Measurements from ENCODE around the gene DAPK2. TPM values are rescaled to one million over a fixed set of nuclear protein-coding genes. Genes with fewer than 3 reads are reported as not detected.
A peak's percentile ranks its signal among the peaks of the same experiment; 100 is the strongest.
"Not testable (repeated sequence)": the region's sequence is repeated elsewhere in the genome, so short reads cannot be mapped to it uniquely, and the experiment has no call there.

Gene DAPK2
- total RNA-seq, 1 donor, result 23.5 TPM

- no peaks in the 10 kb centered on the region for H3K9me3 ChIP-seq (ENCODE audit: low read depth, low read length)
- peak; percentile 90 for DNase-seq (ENCODE audit: insufficient read length, low spot score, missing footprints)
- TF ChIP-seq CTCF (IDR thresholded peaks at IDR 0.05; ENCODE audit: extremely low read depth, low read depth, low read length), result peak; percentile 81
These were observed 21.3 kb upstream of the DAPK2 start for GRCh38 chr15:64067564-64068030.

GRCh38 chr15:64066451-64066850 is 20.2 kb upstream of the DAPK2 start:
- Histone ChIP-seq H3K36me3 (ENCODE audit: insufficient read depth, low read length) (no peaks in the 10 kb centered on the region), H4K20me1 (ENCODE audit: insufficient read depth, low read length) (no peaks in the 10 kb centered on the region), H3K27me3 (ENCODE audit: insufficient read depth, low read length) (no peaks in the 10 kb centered on the region), H3K4me3 (ENCODE audit: insufficient read depth, low read length) (no peak overlapping the region), H3K4me2 (ENCODE audit: insufficient read depth, low read length) (no peak overlapping the region), H2AFZ (ENCODE audit: low read length) (no peak overlapping the region), H3K27ac (ENCODE audit: low read depth, low read length) (no peak overlapping the region), H3K4me1 (ENCODE audit: insufficient read depth, low read length) (peaks cover 22% of the 10 kb centered on the region), H3K79me2 (ENCODE audit: insufficient read depth, low read length) (no peaks in the 10 kb centered on the region), H3K9me3 (ENCODE audit: low read depth, low read length) (no peaks in the 10 kb centered on the region)
- no peak for DNase-seq (ENCODE audit: insufficient read length, low spot score, missing footprints)
- TF ChIP-seq CTCF (IDR thresholded peaks at IDR 0.05; ENCODE audit: extremely low read depth, low read depth, low read length), result no peak

More at GRCh38 chr15:64067564-64068030, 21.3 kb upstream of the DAPK2 start:
- Histone ChIP-seq H3K27ac (ENCODE audit: low read depth, low read length) (no peak overlapping the region), H4K20me1 (ENCODE audit: insufficient read depth, low read length) (no peaks in the 10 kb centered on the region), H3K27me3 (ENCODE audit: insufficient read depth, low read length) (no peaks in the 10 kb centered on the region), H3K4me2 (ENCODE audit: insufficient read depth, low read length) (peak overlapping the region; percentile 25), H3K4me3 (ENCODE audit: insufficient read depth, low read length) (no peak overlapping the region), H3K36me3 (ENCODE audit: insufficient read depth, low read length) (no peaks in the 10 kb centered on the region), H3K4me1 (ENCODE audit: insufficient read depth, low read length) (peaks cover 32% of the 10 kb centered on the region), H3K79me2 (ENCODE audit: insufficient read depth, low read length) (no peaks in the 10 kb centered on the region), H2AFZ (ENCODE audit: low read length) (no peak overlapping the region)

GRCh38 chr15:64060716-64061115 is 14.4 kb upstream of the DAPK2 start:
- H4K20me1 ChIP-seq (ENCODE audit: insufficient read depth, low read length), result no peaks in the 10 kb centered on the region
- no peak overlapping the region for H3K4me2 ChIP-seq (ENCODE audit: insufficient read depth, low read length)
- no peak overlapping the region for H3K4me3 ChIP-seq (ENCODE audit: insufficient read depth, low read length)
- H3K79me2 ChIP-seq (ENCODE audit: insufficient read depth, low read length), result no peaks in the 10 kb centered on the region
- H3K27me3 ChIP-seq (ENCODE audit: insufficient read depth, low read length), result no peaks in the 10 kb centered on the region
- no peak overlapping the region for H2AFZ ChIP-seq (ENCODE audit: low read length)
- no peak for DNase-seq (ENCODE audit: insufficient read length, low spot score, missing footprints)
- H3K4me1 ChIP-seq (ENCODE audit: insufficient read depth, low read length), result no peaks in the 10 kb centered on the region
- H3K27ac ChIP-seq (ENCODE audit: low read depth, low read length), result no peak overlapping the region
- TF ChIP-seq CTCF (IDR thresholded peaks at IDR 0.05; ENCODE audit: extremely low read depth, low read depth, low read length), result no peak
- H3K9me3 ChIP-seq (ENCODE audit: low read depth, low read length), result no peaks in the 10 kb centered on the region
- H3K36me3 ChIP-seq (ENCODE audit: insufficient read depth, low read length), result no peaks in the 10 kb centered on the region

GRCh38 chr15:64059104-64059503 is 12.8 kb upstream of the DAPK2 start:
- H3K4me1 ChIP-seq (ENCODE audit: insufficient read depth, low read length); H2AFZ ChIP-seq (ENCODE audit: low read length); DNase-seq (ENCODE audit: insufficient read length, low spot score, missing footprints); H4K20me1 ChIP-seq (ENCODE audit: insufficient read depth, low read length); H3K27me3 ChIP-seq (ENCODE audit: insufficient read depth, low read length); H3K9me3 ChIP-seq (ENCODE audit: low read depth, low read length); H3K4me2 ChIP-seq (ENCODE audit: insufficient read depth, low read length); H3K4me3 ChIP-seq (ENCODE audit: insufficient read depth, low read length); H3K79me2 ChIP-seq (ENCODE audit: insufficient read depth, low read length); H3K27ac ChIP-seq (ENCODE audit: low read depth, low read length); H3K36me3 ChIP-seq (ENCODE audit: insufficient read depth, low read length): not testable (repeated sequence)
